Stimulated activated CD8-positive, alpha-beta memory T cell treated with anti-CD3 and anti-CD28 coated beads, Interleukin-2, amount 100 ng/mL, for 48 hours (primary cell): ENCODE data around the gene HSCB.
"Not testable (repeated sequence)": the region's sequence is repeated elsewhere in the genome, so short reads cannot be mapped to it uniquely, and the experiment has no call there.

Source experiments
- DNase-seq, 2 donors: peaks; one replicate each; pipeline ENCODE4 v3.0.0-alpha.2; 2020; ENCODE audit warnings: low read depth in 2 of 2

HSCB gene

DNA sequence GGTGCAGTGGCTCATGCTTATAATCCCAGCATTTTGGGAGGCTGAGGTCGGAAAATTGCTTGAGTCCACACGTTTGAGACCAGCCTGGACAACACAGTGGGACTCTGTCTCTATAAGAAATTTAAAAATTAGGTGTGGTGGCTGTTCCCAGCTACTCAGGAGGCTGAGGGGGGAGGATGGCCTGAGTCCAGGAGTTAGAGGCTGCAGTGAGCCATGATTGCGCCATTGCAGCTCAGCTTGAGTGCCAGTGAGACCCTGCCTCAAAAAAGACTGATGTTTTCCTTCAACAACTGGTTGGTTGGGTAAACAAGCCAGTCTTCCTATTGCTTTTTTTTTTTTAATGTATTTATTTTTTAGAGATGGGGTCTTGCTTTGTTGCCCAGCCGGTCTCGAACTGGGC is 49.3 kb downstream of the HSCB start:
- DNase-seq: no peak

DNA sequence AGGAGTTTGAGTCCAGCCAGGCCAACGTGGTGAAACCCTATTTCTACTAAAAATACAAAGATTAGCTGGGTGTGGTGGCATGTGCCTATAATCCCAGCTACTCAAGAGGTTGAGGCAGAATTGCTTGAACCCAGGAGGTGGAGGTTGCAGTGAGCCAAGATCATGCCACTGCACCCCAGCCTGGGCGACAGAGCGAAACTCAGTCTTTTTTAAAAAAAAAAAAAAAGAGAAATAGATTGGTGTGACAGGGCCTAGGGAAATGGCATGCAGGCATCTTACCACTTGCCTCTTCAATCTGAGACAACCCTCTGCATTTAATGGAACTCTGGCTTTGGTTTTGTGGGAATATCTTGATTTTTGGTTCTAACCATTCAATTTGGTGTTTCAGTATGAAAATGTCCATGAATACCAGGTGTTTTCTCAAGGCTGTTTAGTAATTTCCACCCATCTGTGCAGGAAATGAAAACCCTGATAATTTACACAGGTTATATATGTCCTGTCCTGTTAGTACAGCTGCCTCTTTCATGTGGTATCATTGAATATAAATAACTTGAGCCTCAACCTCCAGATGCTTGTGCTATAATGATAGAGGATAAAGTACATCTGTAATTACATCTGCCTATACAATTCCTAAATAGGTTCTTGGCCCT is 50.1 kb downstream of the HSCB start:
- DNase-seq: no peak

DNA sequence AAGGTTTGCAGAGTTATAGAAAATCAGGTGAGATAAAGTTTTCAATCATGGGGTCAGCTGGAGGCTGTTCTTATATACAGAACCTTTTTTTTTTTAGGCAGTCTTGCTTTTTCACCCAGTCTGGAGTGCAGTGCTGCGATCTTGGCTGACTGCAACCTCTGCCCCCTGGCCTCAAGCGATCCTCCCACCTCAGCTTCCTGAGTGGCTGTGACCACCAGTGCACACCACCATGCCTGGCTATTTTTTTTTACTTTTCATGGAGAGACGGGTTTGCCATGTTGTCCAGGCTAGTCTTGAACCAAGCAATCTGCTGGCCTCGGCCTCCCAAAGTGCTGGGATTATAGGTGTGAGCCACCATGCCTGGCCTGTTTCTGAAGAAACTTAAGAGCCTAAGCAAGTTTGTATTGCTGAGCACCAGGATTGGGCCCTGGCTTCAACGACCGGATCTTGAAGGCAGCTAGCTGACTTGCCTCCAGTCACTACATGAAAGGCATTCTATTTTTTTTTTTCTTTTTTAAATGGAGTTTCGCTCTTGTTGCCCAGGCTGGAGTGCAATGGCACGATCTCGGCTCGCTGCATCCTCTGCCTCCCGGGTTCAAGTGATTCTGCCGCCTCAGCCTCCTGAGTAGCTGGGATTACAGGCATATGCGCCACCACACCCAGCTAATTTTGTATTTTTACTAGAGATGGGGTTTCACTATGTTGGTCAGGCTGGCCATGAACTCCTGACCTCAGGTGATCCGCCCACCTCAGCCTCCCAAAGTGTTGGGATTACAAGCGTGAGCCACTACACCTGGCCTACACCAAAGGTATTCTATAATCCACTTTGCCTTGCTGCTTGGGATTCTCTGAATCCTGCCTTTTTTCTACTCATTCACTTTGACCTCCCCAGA is 50.9 kb downstream of the HSCB start:
- DNase-seq: no peak

DNA sequence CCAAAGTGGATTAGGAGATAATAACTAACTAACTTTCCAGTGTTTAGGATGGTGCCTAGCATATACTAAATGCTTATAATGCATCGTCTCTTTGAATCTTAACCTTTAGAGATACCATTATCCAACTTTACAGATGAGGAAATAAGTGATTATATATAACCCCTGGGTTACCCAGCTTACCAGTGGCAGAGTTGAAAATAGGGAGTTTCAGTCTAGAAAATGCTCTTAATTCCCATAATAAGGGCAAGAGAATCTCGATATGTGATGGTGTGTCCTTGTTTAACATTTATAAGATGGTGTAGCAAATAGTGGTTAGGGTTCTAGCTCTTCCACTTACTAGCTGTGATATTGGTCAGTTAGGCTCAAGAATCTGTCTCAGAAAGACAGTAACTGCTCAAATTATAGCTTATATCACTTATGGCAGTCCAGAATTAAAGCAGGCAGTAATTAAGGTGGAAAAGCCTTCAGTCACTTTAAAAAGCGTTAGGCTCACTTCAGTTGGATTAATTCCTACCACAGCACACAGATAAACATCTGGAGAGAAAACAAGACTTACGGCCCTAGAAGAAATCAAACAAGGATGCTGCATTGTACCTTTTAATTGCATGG is 52.2 kb downstream of the HSCB start:
- DNase-seq: no peak

DNA sequence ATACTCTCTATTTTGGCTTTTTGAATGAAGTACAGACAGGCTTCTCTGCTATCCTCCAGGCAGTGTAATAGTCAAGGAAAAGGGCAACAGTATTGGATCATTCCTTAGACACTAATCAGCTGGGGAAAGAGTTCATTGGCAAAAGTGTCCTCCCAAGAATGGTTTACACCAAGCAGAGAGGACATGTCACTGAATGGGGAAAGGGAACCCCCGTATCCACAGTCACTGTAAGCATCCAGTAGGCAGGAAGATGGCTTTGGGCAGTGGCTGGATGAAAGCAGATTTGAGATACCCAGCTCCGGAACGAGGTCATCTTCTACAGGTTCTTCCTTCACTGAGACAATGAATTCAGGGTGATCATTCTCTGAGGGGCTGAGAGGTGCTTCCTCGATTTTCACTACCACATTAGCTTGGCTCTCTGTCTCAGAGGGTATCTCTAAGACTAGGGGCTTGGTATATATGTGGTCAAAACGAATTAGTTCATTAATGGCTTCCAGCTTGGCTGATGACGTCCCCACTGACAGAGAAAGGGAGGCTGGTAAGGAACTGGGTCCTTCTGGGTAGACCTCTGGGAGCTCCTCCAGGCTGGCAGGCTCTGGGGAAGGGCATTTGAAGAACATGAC is 53.3 kb downstream of the HSCB start:
- DNase-seq: no peak

DNA sequence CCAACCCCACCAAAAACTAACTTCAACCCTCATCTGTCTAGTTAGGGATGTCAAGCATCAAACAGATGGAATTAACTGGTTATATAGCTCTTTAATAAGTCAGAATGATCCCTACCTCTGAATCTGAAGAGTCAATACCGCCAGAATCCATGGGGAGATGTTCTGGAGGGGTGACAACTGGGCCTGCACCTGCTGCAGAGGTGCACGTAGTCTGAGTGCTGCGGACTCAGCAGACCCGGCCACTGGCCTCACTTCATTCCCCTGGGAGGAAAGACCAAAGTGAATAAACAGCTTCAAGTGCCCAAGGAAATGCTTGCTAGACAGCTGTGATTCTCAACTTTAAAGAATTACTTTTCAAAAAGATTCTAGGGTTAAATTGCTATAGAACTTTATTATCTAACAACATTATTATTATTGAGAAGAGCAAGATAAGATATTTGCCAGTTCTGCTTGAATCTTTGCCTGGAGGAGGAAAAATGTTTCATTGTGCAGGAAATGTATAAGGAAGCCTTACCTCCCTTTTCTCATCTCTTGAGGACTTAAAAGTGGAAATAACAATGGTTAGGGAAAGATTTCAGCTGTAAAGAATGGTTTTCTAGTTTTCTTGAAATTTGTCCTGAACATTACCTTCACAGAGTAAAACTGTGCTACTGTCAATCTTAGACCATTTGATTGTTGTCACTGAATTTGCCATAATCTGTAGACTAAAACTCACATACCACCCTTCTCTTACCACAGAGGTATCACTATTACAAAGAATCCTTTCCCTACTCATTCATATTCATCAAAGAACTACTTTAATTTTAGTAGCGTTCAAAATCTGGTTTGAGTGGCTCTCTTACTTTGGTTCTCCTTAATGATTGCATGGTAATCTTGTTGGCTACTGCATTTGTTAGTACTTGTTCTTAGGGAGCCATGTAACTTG is 54.4 kb downstream of the HSCB start:
- DNase-seq: no peak

DNA sequence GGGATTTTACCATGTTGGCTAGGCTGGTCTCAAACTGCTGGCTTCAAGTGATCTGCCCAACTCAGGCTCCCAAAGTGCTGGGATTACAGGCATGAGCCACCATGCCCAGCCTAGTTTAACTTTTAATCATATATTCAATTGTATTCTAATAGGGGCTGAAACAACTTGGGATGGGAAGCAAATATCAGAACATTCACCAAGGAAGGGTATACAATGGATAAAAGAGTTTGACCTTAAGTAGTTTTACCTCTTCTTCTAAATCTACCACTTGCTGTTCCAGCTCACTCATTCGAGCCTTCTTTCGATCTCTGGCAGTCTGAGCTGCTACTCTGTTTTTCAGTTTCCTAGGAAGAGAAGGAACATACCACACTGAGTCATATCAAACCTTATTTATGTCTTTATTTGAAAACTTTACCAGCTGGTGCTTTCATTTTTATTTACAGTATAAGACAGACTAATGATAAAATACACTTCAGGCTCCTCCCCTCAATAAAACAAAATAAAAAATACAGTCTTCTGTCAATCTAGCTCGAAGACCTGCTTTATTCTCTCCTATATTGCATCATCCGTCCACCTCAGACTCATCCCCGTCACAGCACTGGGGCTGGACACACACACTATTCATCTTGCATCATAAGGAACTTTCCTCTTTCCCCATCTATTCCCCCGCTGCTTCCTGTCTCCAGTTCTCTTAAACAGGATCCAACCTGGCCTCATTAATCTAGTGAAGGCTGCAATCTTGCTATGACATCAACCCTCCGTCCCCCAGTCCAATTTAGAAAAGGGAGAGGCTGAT is 57.2 kb downstream of the HSCB start:
- no peak for DNase-seq

DNA sequence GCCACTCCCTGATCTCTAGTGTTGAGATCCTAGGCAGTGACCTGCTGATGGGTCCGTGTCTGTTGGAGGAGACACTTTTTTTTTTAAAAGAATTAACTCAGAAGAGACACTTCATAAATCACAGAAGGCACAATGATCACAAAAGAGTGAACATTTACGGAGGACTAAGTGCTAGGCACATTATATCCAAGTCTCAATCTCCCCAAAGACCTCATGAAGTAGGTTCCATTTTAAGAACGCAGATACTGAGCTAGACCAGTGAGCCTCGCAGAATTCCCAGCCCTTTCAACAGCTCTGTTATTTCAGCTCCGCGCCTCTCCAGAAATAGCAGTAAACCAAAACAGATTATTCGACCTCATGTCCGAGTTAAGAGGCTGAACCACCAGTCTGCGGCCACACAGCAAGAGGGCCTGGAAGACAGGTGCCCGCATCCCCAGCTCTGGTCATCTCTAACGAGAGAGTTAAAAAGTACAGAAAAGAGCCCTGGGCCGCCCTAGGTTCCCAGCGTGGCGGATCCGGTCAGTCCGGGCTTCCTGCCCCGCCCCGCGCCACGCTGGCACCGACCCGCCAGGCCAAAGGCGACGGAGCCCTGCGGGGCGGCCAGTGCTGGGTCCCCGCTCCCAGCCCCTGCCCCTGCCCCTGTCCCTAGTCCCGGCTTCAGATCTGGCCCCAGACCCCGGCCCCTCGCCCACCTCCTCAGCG is 57.9 kb downstream of the HSCB start:
- peak in 1 of 2 donors; percentile 23 for DNase-seq

DNA sequence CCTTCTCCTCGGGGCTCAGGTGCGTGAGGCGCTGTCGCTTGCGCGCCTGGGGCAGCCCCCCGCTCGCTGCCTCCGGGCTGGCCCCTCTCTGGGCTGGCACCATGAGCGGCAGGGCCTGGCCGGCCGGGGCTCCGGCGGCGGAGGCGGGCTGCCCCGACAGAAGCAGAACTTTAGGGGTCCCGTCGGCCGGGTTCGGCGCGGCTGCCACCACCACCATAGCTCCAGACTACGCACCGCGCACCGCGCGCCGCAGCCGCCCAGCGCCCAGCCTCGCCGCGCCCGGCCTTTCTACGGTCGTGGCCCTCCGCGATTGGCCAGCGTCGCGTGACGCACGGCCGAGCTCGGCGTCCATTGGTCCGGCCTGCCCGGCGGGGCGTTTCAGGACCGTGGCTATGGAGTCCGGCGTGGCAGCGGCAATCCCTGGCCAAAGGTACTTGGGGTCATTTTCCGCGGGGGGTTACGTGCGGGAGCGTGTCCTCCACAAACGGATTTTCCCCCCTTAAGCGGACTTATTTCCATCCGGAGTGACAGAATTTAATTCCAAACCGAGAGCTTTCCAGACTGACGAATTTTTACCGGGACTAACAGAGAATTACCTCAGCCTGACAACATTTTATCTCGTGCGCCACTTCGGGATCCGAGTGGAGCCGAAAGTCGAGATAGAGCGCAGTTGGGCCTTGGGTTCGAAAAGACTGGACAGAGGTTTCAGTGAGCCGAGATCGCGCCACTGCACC is 58.6 kb downstream of the HSCB start, which contains the start of gene XBP1:
Gene XBP1 (minus strand): TSS at position 262 of the 734 bp plus-strand sequence.
- peak; percentile 79 to 87 for DNase-seq

DNA sequence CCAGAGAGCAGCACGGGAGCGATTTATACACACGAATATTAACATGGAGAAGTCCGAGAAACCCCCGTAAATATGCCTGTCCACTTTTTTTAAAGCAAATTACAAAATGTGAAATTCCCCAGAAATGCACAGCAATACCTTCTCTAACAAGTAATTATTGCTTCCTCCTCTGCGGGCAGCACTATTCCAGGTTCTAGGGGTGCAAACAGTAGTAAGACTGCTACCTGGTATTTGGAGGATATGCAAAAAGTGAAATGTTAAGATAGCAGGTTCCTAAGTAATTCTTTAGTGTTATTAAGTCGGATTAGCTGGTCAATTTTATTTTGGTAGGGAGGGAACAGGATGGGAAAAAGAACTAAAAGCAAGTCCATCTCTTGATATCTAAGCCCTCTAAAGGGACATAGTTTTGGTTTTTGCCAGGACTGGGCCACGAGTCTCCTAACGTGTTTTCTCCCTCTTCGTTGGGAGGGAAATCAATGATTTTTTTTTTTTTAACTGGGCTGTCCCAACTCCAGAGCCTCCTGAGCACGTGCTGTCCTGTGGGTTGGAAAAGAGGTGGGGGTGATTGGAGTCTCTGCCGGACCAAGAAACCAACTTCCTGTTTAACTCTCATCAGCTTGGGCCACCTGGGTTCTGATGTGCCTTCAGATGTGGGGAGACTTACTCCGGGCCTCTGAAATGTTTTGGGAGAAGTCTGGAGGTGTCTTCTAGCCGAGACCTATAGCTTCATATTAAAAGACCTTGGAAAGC is 60.2 kb downstream of the HSCB start:
- DNase-seq: no peak

DNA sequence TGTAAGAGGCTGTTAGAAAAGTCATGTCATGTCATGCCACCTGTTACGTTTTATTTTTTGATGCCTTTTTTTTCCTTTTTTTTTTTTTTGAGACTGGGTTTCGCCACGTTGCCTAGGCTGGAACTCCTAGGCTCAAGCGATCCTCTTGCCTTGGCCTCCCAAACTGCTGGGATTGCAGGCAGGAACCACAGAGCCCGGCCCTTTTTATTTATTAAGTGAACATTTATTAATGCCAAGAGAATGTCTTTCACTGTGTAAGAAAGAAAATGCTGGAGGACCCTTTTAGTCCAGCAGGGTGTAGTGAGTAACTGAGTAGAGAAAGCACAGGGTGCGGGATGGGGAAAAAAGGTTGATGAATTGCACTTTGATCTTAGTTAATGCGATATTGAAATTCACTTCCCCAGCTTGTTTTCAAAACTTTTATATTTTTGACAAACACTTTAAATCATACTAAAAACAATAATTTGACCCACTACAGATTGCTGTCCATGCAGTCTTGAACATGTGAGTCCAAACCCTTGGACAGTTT is 60.8 kb downstream of the HSCB start:
- no peak for DNase-seq

DNA sequence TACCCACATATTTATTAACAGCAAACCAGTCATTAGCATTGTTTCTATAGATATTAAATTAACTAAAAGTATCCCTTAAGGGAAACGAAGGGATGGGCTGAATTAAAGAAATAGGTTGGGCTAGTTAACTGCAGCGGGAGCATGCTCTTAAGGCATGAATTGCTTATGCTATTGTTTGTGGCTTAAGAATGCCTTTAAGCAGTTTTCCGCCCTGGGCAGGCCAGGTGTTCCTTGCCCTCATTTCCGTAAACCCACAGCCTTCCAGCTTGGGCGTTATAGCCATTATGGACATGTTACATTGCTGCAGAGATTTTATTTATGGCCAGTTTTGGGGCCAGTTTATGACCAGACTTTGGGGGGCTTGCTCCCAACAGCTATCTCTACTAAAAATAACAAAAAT is 63.6 kb downstream of the HSCB start:
- DNase-seq: not testable (repeated sequence)
